PC-3 (cell line): ENCODE results near the gene NOC4L.

Experiments used
- EZH2 ChIP-seq: fragments of 300-600 bp; sonication (generic); IDR thresholded peaks from one replicate; pipeline ENCODE4 v1.6.1; 2017; ENCODE audit warnings: antibody characterized with exemption, mild to moderate bottlenecking, low read length; ENCODE audit not compliant: unreplicated experiment
- EZH2phosphoT487 ChIP-seq: fragments of 300-600 bp; sonication (generic); IDR thresholded peaks from 2 replicates; pipeline ENCODE4 v1.6.1; 2018; ENCODE audit warnings: mild to moderate bottlenecking, antibody characterized with exemption, low read length, borderline replicate concordance
- TF ChIP-seq, protein P1 (sequence below): fragments of 300-600 bp; sonication (generic); conservative IDR thresholded peaks from 2 replicates; pipeline ENCODE4 v1.5.1; 2017; ENCODE audit warnings: antibody characterized with exemption, low read depth, mild to moderate bottlenecking, low read length

DNA sequence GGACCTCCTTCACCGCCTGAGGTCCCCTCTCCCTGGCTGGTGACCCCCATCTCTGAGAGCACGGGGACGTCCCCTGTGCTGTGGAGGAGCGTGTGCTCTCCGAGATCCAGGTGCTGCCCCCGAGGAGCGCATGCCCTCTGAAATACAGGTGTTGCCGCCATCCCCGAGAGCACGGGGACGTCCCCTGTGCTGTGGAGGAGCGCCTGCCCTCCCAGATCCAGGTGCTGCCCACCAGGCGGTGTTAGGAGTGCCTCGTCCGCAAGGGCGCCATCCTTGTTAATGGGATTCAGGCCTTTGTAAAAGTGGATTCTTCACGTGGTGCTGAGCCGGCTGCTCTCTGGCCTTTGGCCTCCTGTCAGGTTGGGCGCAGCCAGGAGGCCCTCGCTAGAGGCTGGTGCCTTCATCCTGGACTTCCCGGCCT, 10.1 kb downstream of the NOC4L start:
- TF ChIP-seq, protein P1, sequence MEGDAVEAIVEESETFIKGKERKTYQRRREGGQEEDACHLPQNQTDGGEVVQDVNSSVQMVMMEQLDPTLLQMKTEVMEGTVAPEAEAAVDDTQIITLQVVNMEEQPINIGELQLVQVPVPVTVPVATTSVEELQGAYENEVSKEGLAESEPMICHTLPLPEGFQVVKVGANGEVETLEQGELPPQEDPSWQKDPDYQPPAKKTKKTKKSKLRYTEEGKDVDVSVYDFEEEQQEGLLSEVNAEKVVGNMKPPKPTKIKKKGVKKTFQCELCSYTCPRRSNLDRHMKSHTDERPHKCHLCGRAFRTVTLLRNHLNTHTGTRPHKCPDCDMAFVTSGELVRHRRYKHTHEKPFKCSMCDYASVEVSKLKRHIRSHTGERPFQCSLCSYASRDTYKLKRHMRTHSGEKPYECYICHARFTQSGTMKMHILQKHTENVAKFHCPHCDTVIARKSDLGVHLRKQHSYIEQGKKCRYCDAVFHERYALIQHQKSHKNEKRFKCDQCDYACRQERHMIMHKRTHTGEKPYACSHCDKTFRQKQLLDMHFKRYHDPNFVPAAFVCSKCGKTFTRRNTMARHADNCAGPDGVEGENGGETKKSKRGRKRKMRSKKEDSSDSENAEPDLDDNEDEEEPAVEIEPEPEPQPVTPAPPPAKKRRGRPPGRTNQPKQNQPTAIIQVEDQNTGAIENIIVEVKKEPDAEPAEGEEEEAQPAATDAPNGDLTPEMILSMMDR = no peak
- TF ChIP-seq EZH2phosphoT487 (no peak), EZH2 (no peak)
